ENCODE data around the gene NPC1.

NPC1 gene

GRCh38 chr18:23570912-23571504 lies 15.3 kb downstream of the NPC1 start:
- no peaks in the 10 kb centered on the region for H3K36me3 ChIP-seq
- H3K27me3 ChIP-seq = no peaks in the 10 kb centered on the region
- H3K4me3 ChIP-seq (ENCODE audit: low read depth, low read length) = no peak overlapping the region
- H3K4me1 ChIP-seq = peaks cover 3% of the 10 kb centered on the region
- DNase-seq = no peak
- TF ChIP-seq, protein P1, sequence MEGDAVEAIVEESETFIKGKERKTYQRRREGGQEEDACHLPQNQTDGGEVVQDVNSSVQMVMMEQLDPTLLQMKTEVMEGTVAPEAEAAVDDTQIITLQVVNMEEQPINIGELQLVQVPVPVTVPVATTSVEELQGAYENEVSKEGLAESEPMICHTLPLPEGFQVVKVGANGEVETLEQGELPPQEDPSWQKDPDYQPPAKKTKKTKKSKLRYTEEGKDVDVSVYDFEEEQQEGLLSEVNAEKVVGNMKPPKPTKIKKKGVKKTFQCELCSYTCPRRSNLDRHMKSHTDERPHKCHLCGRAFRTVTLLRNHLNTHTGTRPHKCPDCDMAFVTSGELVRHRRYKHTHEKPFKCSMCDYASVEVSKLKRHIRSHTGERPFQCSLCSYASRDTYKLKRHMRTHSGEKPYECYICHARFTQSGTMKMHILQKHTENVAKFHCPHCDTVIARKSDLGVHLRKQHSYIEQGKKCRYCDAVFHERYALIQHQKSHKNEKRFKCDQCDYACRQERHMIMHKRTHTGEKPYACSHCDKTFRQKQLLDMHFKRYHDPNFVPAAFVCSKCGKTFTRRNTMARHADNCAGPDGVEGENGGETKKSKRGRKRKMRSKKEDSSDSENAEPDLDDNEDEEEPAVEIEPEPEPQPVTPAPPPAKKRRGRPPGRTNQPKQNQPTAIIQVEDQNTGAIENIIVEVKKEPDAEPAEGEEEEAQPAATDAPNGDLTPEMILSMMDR (IDR thresholded peaks at IDR 0.05; ENCODE audit: low read depth, low read length) = no peak
- H3K9me3 ChIP-seq = no peaks in the 10 kb centered on the region

GRCh38 chr18:23569299-23570063 lies 16.8 kb downstream of the NPC1 start:
- Histone ChIP-seq H3K9me3 (no peaks in the 10 kb centered on the region), H3K27me3 (no peaks in the 10 kb centered on the region), H3K4me1 (no peaks in the 10 kb centered on the region), H3K4me3 (ENCODE audit: low read depth, low read length) (no peak overlapping the region), H3K36me3 (no peaks in the 10 kb centered on the region)
- no peak for DNase-seq
- TF ChIP-seq, protein P1 (IDR thresholded peaks at IDR 0.05; ENCODE audit: low read depth, low read length) = no peak

GRCh38 chr18:23568281-23569138 lies 17.8 kb downstream of the NPC1 start:
- Histone ChIP-seq H3K9me3 (no peaks in the 10 kb centered on the region), H3K4me1 (no peaks in the 10 kb centered on the region), H3K4me3 (ENCODE audit: low read depth, low read length) (no peak overlapping the region), H3K27me3 (no peaks in the 10 kb centered on the region), H3K36me3 (no peaks in the 10 kb centered on the region)
- DNase-seq = no peak
- TF ChIP-seq, protein P1 (IDR thresholded peaks at IDR 0.05; ENCODE audit: low read depth, low read length) = no peak

- no peaks in the 10 kb centered on the region for H3K4me1 ChIP-seq
- H3K9me3 ChIP-seq = no peaks in the 10 kb centered on the region
- no peaks in the 10 kb centered on the region for H3K36me3 ChIP-seq
- no peak for DNase-seq
- no peak overlapping the region for H3K4me3 ChIP-seq (ENCODE audit: low read depth, low read length)
- TF ChIP-seq, protein P1 (IDR thresholded peaks at IDR 0.05; ENCODE audit: low read depth, low read length) = no peak
- no peaks in the 10 kb centered on the region for H3K27me3 ChIP-seq
Observed at GRCh38 chr18:23567671-23568070, 18.6 kb downstream of the NPC1 start.

- Histone ChIP-seq H3K27me3 (no peaks in the 10 kb centered on the region), H3K4me3 (ENCODE audit: low read depth, low read length) (no peak overlapping the region), H3K36me3 (no peaks in the 10 kb centered on the region), H3K9me3 (no peaks in the 10 kb centered on the region), H3K4me1 (no peaks in the 10 kb centered on the region)
- no peak for DNase-seq
- TF ChIP-seq, protein P1 (IDR thresholded peaks at IDR 0.05; ENCODE audit: low read depth, low read length) = no peak
Observed at GRCh38 chr18:23565916-23566547, 20.3 kb downstream of the NPC1 start.
